Thoracic aorta (tissue), 2 donors: ENCODE data around the gene ERGIC3. TPM values are rescaled to one million over a fixed set of nuclear protein-coding genes. Genes with fewer than 3 reads are reported as not detected.

Source experiments
- ATAC-seq: fragments of 150-250 bp; one replicate; pipeline ENCODE4 v1.8.0; 2017; ENCODE audit warnings: low read depth; ENCODE audit not compliant: insufficient number of reproducible peaks, low FRiP score
- DNase-seq: peaks from one replicate; pipeline ENCODE4 v3.0.0-alpha.2; 2020; ENCODE audit warnings: low spot score
- H3K27ac ChIP-seq, 2 donors: fragments of 200-600 bp; sonication (generic); 1 replicate in 1 of 2; 2 replicates in 1 of 2; pipeline ENCODE4 v1.5.1; 2016; ENCODE audit warnings: mild to moderate bottlenecking in 2 of 2, moderate library complexity in 2 of 2
- H3K27me3 ChIP-seq: fragments of 200-600 bp; sonication (generic); replicated peaks from 2 replicates; pipeline ENCODE4 v1.6.0; 2016; ENCODE audit warnings: mild to moderate bottlenecking; ENCODE audit not compliant: insufficient read depth
- H3K36me3 ChIP-seq: fragments of 200-600 bp; sonication (generic); one replicate; pipeline ENCODE4 v1.5.1; 2016
- H3K4me1 ChIP-seq, 2 donors: fragments of 200-600 bp; sonication (generic); 1 replicate in 1 of 2; 2 replicates in 1 of 2; pipeline versions ENCODE4 v1.5.1 to v1.6.0; 2016; ENCODE audit warnings: low read depth in 2 of 2, mild to moderate bottlenecking in 1 of 2; ENCODE audit not compliant: control insufficient read depth in 1 of 2
- H3K4me3 ChIP-seq: fragments of 200-600 bp; sonication (generic); 2 replicates; pipeline ENCODE4 v1.5.1; 2016; ENCODE audit warnings: mild to moderate bottlenecking
- H3K9me3 ChIP-seq: fragments of 200-600 bp; sonication (generic); 2 replicates; pipeline ENCODE4 v1.5.1; 2016
- CTCF ChIP-seq: fragments of 200-600 bp; sonication (generic); IDR thresholded peaks from one replicate; pipeline ENCODE4 v1.5.1; 2019; ENCODE audit warnings: antibody characterized with exemption
- total RNA-seq, 2 donors: library from RNA; depleted of rRNA; stranded (reverse); fragments of >200 nt; gene quantifications; one replicate each; pipeline versions ENCODE4 v1.1.0 to v1.2.3, GENCODE V29; 2016

ERGIC3 gene
- total RNA-seq, 2 donors from 2014 or later: 119 to 188 TPM

GRCh38 chr20:35603695-35604448 lies 62.0 kb downstream of the ERGIC3 start:
- DNase-seq (no peak), ATAC-seq (no peak)
- Histone ChIP-seq H3K27me3 (no peaks in the 10 kb centered on the region), H3K4me3 (no peak overlapping the region), H3K9me3 (no peaks in the 10 kb centered on the region), H3K27ac (no peak overlapping the region), H3K36me3 (no peaks in the 10 kb centered on the region), H3K4me1 (peaks cover 13 to 19% of the 10 kb centered on the region in 2 donors)
- TF ChIP-seq CTCF: no peak

- DNase-seq (no peak), ATAC-seq (no peak)
- H3K27me3 ChIP-seq: no peaks in the 10 kb centered on the region
- no peaks in the 10 kb centered on the region for H3K9me3 ChIP-seq
- no peak overlapping the region for H3K27ac ChIP-seq
- peaks cover 13 to 19% of the 10 kb centered on the region in 2 donors for H3K4me1 ChIP-seq
- H3K4me3 ChIP-seq: no peak overlapping the region
- no peak for TF ChIP-seq CTCF
- no peaks in the 10 kb centered on the region for H3K36me3 ChIP-seq
These were observed 62.5 kb downstream of the ERGIC3 start for GRCh38 chr20:35604449-35604747.

GRCh38 chr20:35606127-35606526 lies 64.2 kb downstream of the ERGIC3 start:
- DNase-seq: no peak
- ATAC-seq: no peak
- Histone ChIP-seq H3K9me3 (no peaks in the 10 kb centered on the region), H3K27me3 (no peaks in the 10 kb centered on the region), H3K27ac (no peak overlapping the region), H3K4me3 (no peak overlapping the region), H3K36me3 (no peaks in the 10 kb centered on the region), H3K4me1 (peaks cover 7 to 12% of the 10 kb centered on the region in 2 donors)
- no peak for TF ChIP-seq CTCF

Other genes starting within 250 kb of the ERGIC3 start
- gene FAM83C, start 249.7 kb upstream of the ERGIC3 start, total RNA-seq: not detected
- gene UQCC1, start 130.1 kb upstream of the ERGIC3 start, total RNA-seq: 10 to 100 TPM; 32.7 to 38.0 TPM
- gene GDF5, start 103.8 kb upstream of the ERGIC3 start, total RNA-seq: 1 to 10 TPM in 1 of 2 donors, under 1 TPM in 1; 0.63 to 3.0 TPM
- 10 to 100 TPM; 28.7 to 29.2 TPM for gene CEP250, start 86.5 kb upstream of the ERGIC3 start, total RNA-seq
- gene C20orf173, start 12.4 kb upstream of the ERGIC3 start, total RNA-seq: not detected
- 1 to 10 TPM in 1 of 2 donors, not detected in 1; 1.5 TPM for gene SPAG4, start 73.8 kb downstream of the ERGIC3 start, total RNA-seq
- gene CPNE1, start 122.8 kb downstream of the ERGIC3 start, total RNA-seq: 100 to 1,000 TPM; 125 to 126 TPM
- gene RBM12, start 122.8 kb downstream of the ERGIC3 start, total RNA-seq: 10 to 100 TPM; 21.7 to 43.4 TPM
- gene NFS1, start 157.3 kb downstream of the ERGIC3 start, total RNA-seq: 10 to 100 TPM; 11.5 to 19.4 TPM
- 100 to 1,000 TPM; 196 to 243 TPM for gene ROMO1, start 157.3 kb downstream of the ERGIC3 start, total RNA-seq
- gene RBM39, start 200.2 kb downstream of the ERGIC3 start, total RNA-seq: 100 to 1,000 TPM; 232 to 413 TPM
- gene PHF20, start 229.9 kb downstream of the ERGIC3 start, total RNA-seq: 10 to 100 TPM; 35.8 to 46.8 TPM